ENCODE measurements around the gene NHSL2.

The NHSL2 gene

DNA sequence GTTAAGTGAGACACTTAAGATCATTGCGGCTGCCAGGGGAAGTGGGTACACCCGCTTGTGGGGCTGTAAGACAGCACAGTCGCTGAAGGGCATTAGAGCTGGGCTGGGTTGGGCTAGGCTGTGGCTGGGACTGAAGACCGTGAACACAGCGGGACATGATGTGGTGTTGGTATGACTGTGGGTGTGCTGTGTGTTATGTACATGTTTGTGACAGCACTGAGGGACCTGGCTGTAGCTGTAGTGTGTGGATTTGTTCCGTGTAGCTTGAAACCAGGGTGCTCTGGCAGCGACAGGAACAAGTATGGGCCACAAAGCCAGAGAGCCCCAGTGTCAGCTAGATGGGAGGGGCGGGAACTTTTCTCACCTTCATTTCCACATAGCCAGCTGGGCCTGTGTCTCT lies 82.1 kb downstream of the NHSL2 start:
- no peak for DNase-seq

GRCh38 chrX:71993371-71993770 lies 82.7 kb downstream of the NHSL2 start:
- no peak for DNase-seq

GRCh38 chrX:71994601-71995000 lies 84.0 kb downstream of the NHSL2 start:
- DNase-seq: no peak

GRCh38 chrX:71995122-71995521 lies 84.5 kb downstream of the NHSL2 start:
- no peak for DNase-seq

DNA sequence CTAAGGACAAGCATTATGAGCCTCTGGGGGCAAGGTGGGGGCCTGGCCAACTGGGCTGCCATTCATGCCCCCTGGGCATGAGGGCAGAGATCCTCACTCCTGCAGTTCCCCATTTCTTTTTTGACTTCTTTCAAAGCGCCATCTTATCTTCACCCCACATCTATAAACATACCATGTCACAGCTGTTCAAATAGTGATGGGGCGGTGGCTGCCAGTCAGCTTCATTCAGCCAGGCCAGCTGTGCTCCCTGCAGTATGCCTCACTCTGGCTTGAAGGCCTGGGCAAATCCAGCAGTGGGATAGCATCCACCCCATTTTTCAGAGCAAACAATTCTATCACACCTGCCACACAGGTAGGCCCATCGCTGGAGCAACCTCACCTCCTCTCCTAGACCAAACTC lies 85.5 kb downstream of the NHSL2 start:
- no peak for DNase-seq

DNA sequence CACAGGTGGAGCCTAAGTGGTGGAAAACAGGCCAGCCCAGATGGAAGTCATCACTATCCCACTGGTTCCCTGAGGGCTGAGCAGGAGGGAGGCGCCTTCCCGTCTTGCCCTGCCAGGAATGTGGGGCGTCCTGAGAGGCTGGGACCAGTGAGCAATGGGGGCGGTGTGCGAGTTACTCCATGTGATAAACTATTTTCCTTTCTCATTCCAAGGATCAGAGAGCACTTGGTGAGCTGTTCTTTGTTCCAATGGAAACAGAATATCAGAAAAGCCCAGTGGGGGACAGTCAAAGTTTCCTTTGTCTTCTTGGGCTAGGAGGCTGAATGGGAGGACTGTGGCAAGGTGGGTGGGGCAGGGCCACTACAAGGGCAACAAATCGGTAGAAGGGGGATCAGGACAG lies 86.2 kb downstream of the NHSL2 start:
- no peak for DNase-seq

DNA sequence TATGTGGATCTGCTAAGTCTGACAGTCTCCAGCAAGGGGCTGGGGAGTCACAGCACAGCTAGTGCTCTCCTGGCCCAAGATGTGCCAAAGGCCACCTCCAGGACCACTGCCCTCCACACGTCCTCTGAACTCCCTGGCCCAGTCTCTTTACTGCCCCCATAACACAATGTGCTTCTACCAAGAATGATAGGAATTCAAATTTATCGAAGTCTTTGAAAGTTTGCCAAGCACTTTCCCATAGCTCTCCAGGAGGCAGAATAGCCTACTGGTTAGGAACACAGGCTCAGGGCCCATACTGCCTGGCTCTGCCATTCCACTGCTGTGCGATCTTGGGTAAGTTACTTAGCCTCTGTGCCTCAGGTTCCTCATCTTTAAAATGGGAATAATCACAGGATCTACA lies 86.7 kb downstream of the NHSL2 start:
- DNase-seq: no peak

- no peak for DNase-seq
Observed at GRCh38 chrX:71998836-71999509, 88.3 kb downstream of the NHSL2 start.

GRCh38 chrX:71999535-71999934 lies 88.9 kb downstream of the NHSL2 start:
- no peak for DNase-seq

GRCh38 chrX:72001471-72001870 lies 90.8 kb downstream of the NHSL2 start:
- DNase-seq: no peak

DNA sequence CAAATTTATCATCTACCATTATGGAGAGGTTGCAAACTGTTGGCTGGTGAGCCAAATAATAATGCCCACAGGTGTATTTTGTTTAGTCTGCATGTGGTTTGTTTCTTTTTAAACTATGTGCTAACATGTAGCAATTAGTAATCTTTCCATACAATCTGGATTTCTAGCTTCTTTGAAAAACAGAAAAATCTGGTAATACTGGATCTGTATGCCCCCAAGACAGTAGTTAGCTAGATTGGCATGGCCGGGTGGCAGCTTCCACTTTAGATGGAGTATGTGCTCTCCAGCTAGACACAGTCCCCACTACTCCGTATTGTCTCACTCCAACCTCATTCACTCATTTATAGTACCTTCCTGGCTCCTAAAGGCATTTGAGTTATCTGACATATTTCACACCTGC lies 91.3 kb downstream of the NHSL2 start:
- no peak for DNase-seq

GRCh38 chrX:72002875-72003274 lies 92.2 kb downstream of the NHSL2 start:
- no peak for DNase-seq

DNA sequence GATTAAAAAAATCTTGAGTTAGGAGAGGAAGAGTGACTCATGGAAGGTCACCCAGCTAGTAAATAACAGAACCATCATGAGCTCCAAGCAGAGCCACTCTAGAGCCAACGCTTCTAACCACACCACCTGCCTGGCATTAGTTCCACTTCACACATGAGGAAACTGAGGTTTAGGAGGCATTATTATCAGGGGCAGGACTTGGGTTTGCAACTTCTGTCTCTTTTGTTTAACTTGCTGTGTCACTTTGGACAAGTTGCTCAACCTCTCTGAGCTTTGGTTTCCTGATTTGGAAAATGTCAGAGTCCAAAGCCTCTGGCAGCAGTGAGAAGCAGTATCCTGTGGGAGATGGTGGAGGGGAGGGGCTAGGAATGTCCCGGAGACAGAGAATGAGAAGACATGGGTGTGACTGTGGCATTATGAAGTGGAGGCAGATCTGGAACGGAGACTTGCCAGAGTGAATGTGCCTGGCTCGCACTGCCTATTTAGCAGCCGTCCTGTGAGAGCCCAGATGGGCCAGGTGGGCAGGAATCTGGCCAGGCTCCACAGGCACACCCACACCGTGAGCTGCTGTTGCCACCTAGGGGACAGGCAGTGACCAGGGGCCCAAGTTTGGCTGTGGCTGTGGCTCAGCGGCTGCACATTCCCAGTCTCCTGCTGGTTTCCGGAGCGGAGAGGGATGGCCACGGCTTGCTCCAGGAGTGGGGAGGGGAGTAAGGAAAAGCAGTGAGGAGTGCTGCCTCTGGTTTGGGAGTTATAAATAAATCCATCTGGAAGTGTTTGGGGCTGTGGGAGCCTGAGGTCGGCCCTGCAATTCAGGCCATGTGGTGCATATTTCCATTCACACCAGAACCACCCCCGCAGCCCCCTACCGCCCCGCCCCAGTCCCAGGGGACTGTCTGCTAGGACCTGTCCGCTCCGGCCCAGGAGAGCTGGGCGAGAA lies 93.4 kb downstream of the NHSL2 start:
- DNase-seq: no peak

DNA sequence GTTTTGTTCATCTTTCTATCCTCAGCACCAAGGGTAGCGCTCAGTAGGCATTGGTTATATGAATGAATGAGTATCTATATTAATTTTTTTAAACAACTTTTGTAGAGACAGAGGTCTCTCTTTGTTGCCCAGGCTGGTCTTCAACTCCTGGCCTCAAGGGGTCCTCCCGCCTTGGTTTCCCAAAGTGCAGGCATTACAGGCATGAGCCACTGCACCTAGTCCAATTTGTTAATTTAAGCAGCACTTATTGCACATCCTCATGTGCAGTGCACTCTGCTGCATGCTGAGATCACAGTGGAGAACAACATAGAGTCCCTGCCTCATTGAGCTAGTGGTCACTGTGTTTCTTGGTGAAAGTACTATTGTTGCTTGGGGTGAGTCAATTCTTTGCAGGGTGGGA lies 94.4 kb downstream of the NHSL2 start:
- no peak for DNase-seq

- DNase-seq: no peak
Observed at GRCh38 chrX:72006461-72006860, 95.8 kb downstream of the NHSL2 start.

GRCh38 chrX:72009731-72010130 lies 99.1 kb downstream of the NHSL2 start:
- DNase-seq: no peak

GRCh38 chrX:72011734-72012133 lies 101.1 kb downstream of the NHSL2 start:
- DNase-seq: no peak

- no peak for DNase-seq
Observed at GRCh38 chrX:72015383-72015782, 104.7 kb downstream of the NHSL2 start.

- DNase-seq: no peak
Observed at GRCh38 chrX:72016881-72017783, 106.5 kb downstream of the NHSL2 start.

DNA sequence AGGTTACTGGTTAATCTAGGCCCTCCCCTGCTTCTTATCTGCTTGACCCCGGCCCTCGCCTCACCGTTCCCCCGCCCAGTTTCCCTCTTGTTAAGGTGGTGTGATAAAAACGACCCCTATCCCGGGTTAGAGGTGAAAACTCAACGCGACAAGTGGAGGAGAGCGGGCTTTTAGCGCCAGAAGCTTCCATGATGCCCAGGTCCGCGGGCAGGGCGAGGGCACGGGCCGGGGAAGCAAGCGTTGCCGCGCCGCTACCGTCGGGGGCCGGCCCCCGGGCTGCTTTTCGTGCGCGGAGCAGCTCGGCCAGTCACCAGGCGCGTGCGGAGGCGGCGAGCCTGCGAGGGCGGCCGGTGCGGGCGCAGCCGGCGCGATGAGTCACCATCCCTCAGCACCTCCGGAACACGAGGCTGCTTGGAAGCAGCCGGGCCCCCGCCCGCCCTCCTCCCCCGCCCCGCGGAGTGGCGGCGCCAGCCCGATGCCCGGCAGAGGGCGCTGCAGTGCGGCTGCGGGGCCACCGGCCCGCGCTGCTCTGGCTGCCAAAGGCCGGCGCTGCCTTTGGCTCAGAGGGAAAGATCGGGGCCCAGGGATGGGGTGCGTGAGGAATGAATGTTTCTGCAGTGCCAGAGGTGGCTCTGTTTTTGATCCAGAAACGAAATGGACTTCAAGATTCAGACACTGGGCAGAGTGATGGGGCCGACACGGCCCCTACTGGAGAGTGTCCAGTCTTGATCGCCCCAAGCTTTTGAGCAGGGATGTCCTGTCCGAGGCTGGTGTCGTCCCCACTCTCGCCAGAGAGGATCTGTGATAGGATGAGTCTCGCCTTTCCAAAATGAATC lies 107.8 kb downstream of the NHSL2 start:
- peak in 1 of 2 experiments; percentile 2 for DNase-seq

- no peak for DNase-seq
Observed at GRCh38 chrX:72019487-72019886, 108.8 kb downstream of the NHSL2 start.

GRCh38 chrX:72020204-72020603 lies 109.6 kb downstream of the NHSL2 start:
- no peak for DNase-seq
